GM19035 (cell line): ENCODE results near the gene SPOP.
A peak's percentile ranks its signal among the peaks of the same experiment; 100 is the strongest.
"Not testable (repeated sequence)": the region's sequence is repeated elsewhere in the genome, so short reads cannot be mapped to it uniquely, and the experiment has no call there.

Source experiments
- ATAC-seq: cut with Tn5 transposase; IDR thresholded peaks from one replicate; pipeline ENCODE4 v1.9.1; 2021; ENCODE audit not compliant: unreplicated experiment

Gene SPOP

GRCh38 chr17:49696233-49696761 is 18.4 kb upstream of the SPOP start:
- no peak for ATAC-seq

- ATAC-seq = no peak
These were observed 17.9 kb upstream of the SPOP start for GRCh38 chr17:49695698-49696232.

- no peak for ATAC-seq
These were observed 17.2 kb upstream of the SPOP start for GRCh38 chr17:49694847-49695697.

- no peak for ATAC-seq
These were observed 14.9 kb upstream of the SPOP start for GRCh38 chr17:49692751-49693150.

- ATAC-seq = no peak
These were observed 13.8 kb upstream of the SPOP start for GRCh38 chr17:49691677-49692191.

GRCh38 chr17:49691086-49691676 is 13.3 kb upstream of the SPOP start:
- no peak for ATAC-seq

GRCh38 chr17:49690256-49690655 is 12.4 kb upstream of the SPOP start:
- no peak for ATAC-seq

GRCh38 chr17:49688848-49689247 is 11.0 kb upstream of the SPOP start:
- ATAC-seq = no peak

GRCh38 chr17:49687878-49688491 is 10.1 kb upstream of the SPOP start:
- no peak for ATAC-seq

- ATAC-seq = no peak
These were observed 3.4 kb upstream of the SPOP start for GRCh38 chr17:49681106-49681979.

GRCh38 chr17:49680314-49680713 is 2.4 kb upstream of the SPOP start:
- ATAC-seq = no peak

- peak; percentile 53 for ATAC-seq
These were observed 564 bp downstream of the SPOP start for GRCh38 chr17:49677134-49677932.

GRCh38 chr17:49676276-49676868 is 1.5 kb downstream of the SPOP start:
- peak; percentile 53 for ATAC-seq

GRCh38 chr17:49674507-49674906 is 3.4 kb downstream of the SPOP start:
- no peak for ATAC-seq

GRCh38 chr17:49673679-49674078 is 4.2 kb downstream of the SPOP start:
- ATAC-seq = not testable (repeated sequence)

GRCh38 chr17:49670641-49671040 is 7.3 kb downstream of the SPOP start:
- no peak for ATAC-seq

- no peak for ATAC-seq
These were observed 7.9 kb downstream of the SPOP start for GRCh38 chr17:49670002-49670401.

- no peak for ATAC-seq
These were observed 10.0 kb downstream of the SPOP start for GRCh38 chr17:49667854-49668253.

- ATAC-seq = no peak
These were observed 13.1 kb downstream of the SPOP start for GRCh38 chr17:49664706-49665211.
